SK-N-SH (cell line): ENCODE measurements around the gene ANXA7. TPM values are rescaled to one million over a fixed set of nuclear protein-coding genes. Genes with fewer than 3 reads are reported as not detected.

Experiments used
- CTCF ChIA-PET: fragments of 300-600, 350-600 bp; formaldehyde crosslinking; extraction: SDS; loops from one replicate; lab custom pipeline; 2021; lab: Yijun Ruan, JAX
- POLR2A ChIA-PET: fragments of 350-600 bp; sonication (Branson Sonifier 250); formaldehyde crosslinking; extraction: SDS; loops from one replicate; lab custom pipeline; 2020; ENCODE audit warnings: antibody characterized with exemption, inconsistent platforms; lab: Yijun Ruan, JAX
- DNase-seq: peaks from one replicate; pipeline ENCODE4 v3.0.0; 2012
- H2AFZ ChIP-seq: fragments of 200-600 bp; sonication (generic); 2 replicates; pipeline ENCODE4 v1.8.1; 2016; ENCODE audit warnings: antibody characterized with exemption, mild to moderate bottlenecking, low read depth
- H3F3A ChIP-seq: fragments of 200-600 bp; sonication (generic); replicated peaks from 2 replicates; pipeline ENCODE3; 2016; ENCODE audit warnings: antibody characterized with exemption, mild to moderate bottlenecking; ENCODE audit not compliant: insufficient read depth
- H3K27ac ChIP-seq, 2 experiments: fragments of 200-500 bp in 1 of 2; fragments of 200-600 bp in 1 of 2; sonication (Bioruptor generic) in 1 of 2; sonication (generic), shearing (Covaris generic) in 1 of 2; 2 replicates each; pipeline versions ENCODE4 v1.5.1 to v1.6.1; 2014 to 2016; ENCODE audit warnings: low read depth in 2 of 2, inconsistent platforms in 1 of 2, low read length in 1 of 2, mild to moderate bottlenecking in 1 of 2, mixed read lengths in 1 of 2
- H3K27me3 ChIP-seq: fragments of 200-600 bp; sonication (generic), shearing (Covaris generic); 2 replicates; pipeline ENCODE4 v1.6.1; 2016; ENCODE audit warnings: mixed run types; ENCODE audit not compliant: insufficient read depth
- H3K36me3 ChIP-seq, 2 experiments: fragments of 200-500 bp in 1 of 2; fragments of 200-600 bp in 1 of 2; sonication (Bioruptor generic) in 1 of 2; sonication (generic) in 1 of 2; replicated peaks in 1 of 2; 2 replicates each; pipeline versions ENCODE3 to v1.5.1; 2014 to 2016; ENCODE audit warnings: low read length in 1 of 2, mild to moderate bottlenecking in 1 of 2; ENCODE audit not compliant: insufficient read depth in 2 of 2, control insufficient read depth in 1 of 2
- H3K4me1 ChIP-seq, 2 experiments: fragments of 200-500 bp in 1 of 2; fragments of 200-600 bp in 1 of 2; sonication (Bioruptor generic) in 1 of 2; sonication (generic), shearing (Covaris generic) in 1 of 2; 2 replicates each; pipeline versions ENCODE4 v1.5.1 to v1.6.1; 2014 to 2016; ENCODE audit warnings: low read depth in 1 of 2, low read length in 1 of 2, mixed run types in 1 of 2; ENCODE audit not compliant: insufficient read depth in 2 of 2, control insufficient read depth in 1 of 2
- H3K4me2 ChIP-seq: fragments of 200-600 bp; sonication (generic), shearing (Covaris generic); 2 replicates; pipeline ENCODE4 v1.6.1; 2017; ENCODE audit warnings: mixed run types
- H3K4me3 ChIP-seq, 2 experiments: fragments of 200-500 bp in 1 of 2; fragments of 200-600 bp in 1 of 2; sonication (Bioruptor generic) in 1 of 2; sonication (generic), shearing (Covaris generic) in 1 of 2; 2 replicates each; pipeline versions ENCODE4 v1.5.1 to v1.8.1; 2014 to 2016; ENCODE audit warnings: low read depth in 2 of 2, inconsistent platforms in 1 of 2, low read length in 1 of 2, mild to moderate bottlenecking in 1 of 2, mixed read lengths in 1 of 2, moderate library complexity in 1 of 2
- H3K79me2 ChIP-seq: fragments of 200-600 bp; sonication (generic); 2 replicates; pipeline ENCODE4 v1.8.1; 2017; ENCODE audit warnings: mild to moderate bottlenecking; ENCODE audit not compliant: insufficient read depth
- H3K9ac ChIP-seq: fragments of 200-600 bp; sonication (generic); 2 replicates; pipeline ENCODE4 v1.6.1; 2017; ENCODE audit warnings: mixed run types
- H3K9me2 ChIP-seq: fragments of 200-600 bp; sonication (generic); 2 replicates; pipeline ENCODE4 v1.6.1; 2017; ENCODE audit warnings: mixed run types
- H3K9me3 ChIP-seq: fragments of 200-600 bp; sonication (generic); 2 replicates; pipeline ENCODE4 v1.6.1; 2017; ENCODE audit warnings: mixed run types, mild to moderate bottlenecking, moderate library complexity
- H4K20me1 ChIP-seq: fragments of 200-600 bp; sonication (generic); 2 replicates; pipeline ENCODE4 v1.6.1; 2017; ENCODE audit warnings: mild to moderate bottlenecking, mixed run types; ENCODE audit not compliant: insufficient read depth
- EP300 ChIP-seq, 2 experiments: IDR thresholded peaks; 2 replicates each; pipeline versions ENCODE4 v1.4.0 to v1.6.1; 2012; ENCODE audit warnings: borderline replicate concordance in 1 of 2, low read depth in 1 of 2, low read length in 1 of 2
- FOSL2 ChIP-seq: IDR thresholded peaks from 2 replicates; pipeline ENCODE4 v1.4.0; 2012; ENCODE audit warnings: low read depth, mild to moderate bottlenecking, moderate library complexity, borderline replicate concordance
- JUND ChIP-seq: IDR thresholded peaks from 2 replicates; pipeline ENCODE4 v1.4.0; 2012
- MEF2A ChIP-seq: IDR thresholded peaks from 2 replicates; pipeline ENCODE4 v1.4.0; 2012; ENCODE audit warnings: low read depth, borderline replicate concordance
- MXI1 ChIP-seq: IDR thresholded peaks from 2 replicates; pipeline ENCODE4 v1.6.1; 2012; ENCODE audit warnings: mild to moderate bottlenecking, low read depth, low read length, improper control_type of control experiment
- NFIC ChIP-seq: IDR thresholded peaks from 2 replicates; pipeline ENCODE4 v1.4.0; 2012; ENCODE audit warnings: borderline replicate concordance
- NRF1 ChIP-seq: IDR thresholded peaks from 2 replicates; pipeline ENCODE4 v1.6.1; 2012; ENCODE audit warnings: low read depth, mild to moderate bottlenecking, low read length
- RCOR1 ChIP-seq: fragments of 150-350 bp; IDR thresholded peaks from 2 replicates; pipeline ENCODE4 v1.6.1; 2017; ENCODE audit warnings: antibody characterized with exemption, low read length
- RXRA ChIP-seq: IDR thresholded peaks from 2 replicates; pipeline ENCODE4 v1.4.0; 2012; ENCODE audit warnings: low read depth, mild to moderate bottlenecking, borderline replicate concordance
- SMC3 ChIP-seq: IDR thresholded peaks from 2 replicates; pipeline ENCODE4 v1.6.1; 2012; ENCODE audit warnings: low read depth, low read length, improper control_type of control experiment
- WGBS: methylation state at CpG from one replicate; pipeline ENCODE4 v1.1.6; 2017; ENCODE audit warnings: low lambda C conversion rate; 5-methylcytosine and 5-hydroxymethylcytosine counted together
- polyA plus RNA-seq, 3 experiments: library from polyadenylated mRNA; depleted of rRNA; stranded (reverse); fragments of >200 nt; gene quantifications; 2 replicates each; pipeline ENCODE4 v1.2.3, GENCODE V29; 2012
- TF ChIP-seq, protein P1 (sequence below): fragments of 200-600 bp; sonication (generic); IDR thresholded peaks from 2 replicates; pipeline ENCODE4 v1.6.1; 2017; ENCODE audit warnings: antibody characterized with exemption, mild to moderate bottlenecking, moderate library complexity
- TF ChIP-seq, protein P2 (sequence below): IDR thresholded peaks from 2 replicates; pipeline ENCODE4 v1.6.1; 2012; ENCODE audit warnings: mild to moderate bottlenecking, low read depth, low read length, moderate library complexity
- TF ChIP-seq, protein P3 (sequence below): fragments of 150-350 bp; IDR thresholded peaks from 2 replicates; pipeline ENCODE4 v1.6.1; 2016; ENCODE audit warnings: mild to moderate bottlenecking, low read depth, low read length
- TF ChIP-seq, protein P4 (sequence below): fragments of 150-350 bp; IDR thresholded peaks from 2 replicates; pipeline ENCODE4 v1.6.1; 2017; ENCODE audit warnings: antibody characterized with exemption, low read length, low read depth, borderline replicate concordance

Gene ANXA7
- polyA plus RNA-seq, 1 of the 3 experiments (the other 2 are of a cell fraction): 65.7 TPM

DNA sequence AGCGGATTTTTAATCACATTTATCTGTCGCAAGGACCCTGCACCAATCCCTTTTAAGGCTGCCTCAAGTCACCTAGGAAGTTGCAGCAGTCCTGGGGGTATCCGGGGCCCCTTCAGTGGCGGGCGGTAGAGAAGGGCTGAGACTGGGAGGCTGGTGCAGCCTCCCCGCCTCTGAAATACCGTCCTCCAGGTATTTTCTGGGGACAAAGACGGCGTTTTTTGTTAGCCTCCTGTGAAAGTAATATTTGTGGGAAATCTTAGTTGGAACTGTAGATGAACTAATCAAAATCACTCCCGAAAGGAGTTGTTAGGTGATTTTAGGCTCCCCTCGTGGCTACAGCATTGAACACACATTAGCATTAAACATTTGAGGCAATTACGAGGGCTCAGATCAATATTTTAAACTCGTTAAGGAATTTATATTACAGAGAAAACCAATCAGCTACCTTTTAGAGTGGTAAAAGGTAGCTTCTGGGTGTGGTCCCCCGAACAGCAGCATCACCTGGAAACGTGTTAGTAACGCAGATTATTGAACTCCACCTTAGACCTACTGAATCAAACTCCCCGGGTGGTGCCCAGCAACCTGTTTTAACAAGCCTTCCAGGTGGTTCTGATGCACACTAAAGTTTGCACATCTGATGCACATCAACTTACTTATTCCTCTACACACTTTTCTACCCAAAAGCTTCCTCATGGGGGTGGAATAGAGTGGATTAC lies 530 bp upstream of the ANXA7 start:
- CTCF ChIA-PET: interaction anchor here (0.5 to 2.0 kb wide), 5 partner anchors 17 to 178 kb away, joined by 3 to 8 read pairs (median 3); no protein-coding TSS in a partner anchor
- no peak for DNase-seq
- peaks cover 9% of the 10 kb centered on the region for H4K20me1 ChIP-seq
- peak overlapping the region; percentile 87 for H3K4me2 ChIP-seq
- H3F3A ChIP-seq: peaks cover 11% of the 10 kb centered on the region
- peaks cover 44% of the 10 kb centered on the region for H3K79me2 ChIP-seq
- WGBS: 5% methylated on average over 17 of the region's 17 CpGs
- peak overlapping the region; percentile 74 to 83 for H3K4me3 ChIP-seq
- H3K27me3 ChIP-seq: no peaks in the 10 kb centered on the region
- H3K9me2 ChIP-seq: no peaks in the 10 kb centered on the region
- TF ChIP-seq, protein P1, sequence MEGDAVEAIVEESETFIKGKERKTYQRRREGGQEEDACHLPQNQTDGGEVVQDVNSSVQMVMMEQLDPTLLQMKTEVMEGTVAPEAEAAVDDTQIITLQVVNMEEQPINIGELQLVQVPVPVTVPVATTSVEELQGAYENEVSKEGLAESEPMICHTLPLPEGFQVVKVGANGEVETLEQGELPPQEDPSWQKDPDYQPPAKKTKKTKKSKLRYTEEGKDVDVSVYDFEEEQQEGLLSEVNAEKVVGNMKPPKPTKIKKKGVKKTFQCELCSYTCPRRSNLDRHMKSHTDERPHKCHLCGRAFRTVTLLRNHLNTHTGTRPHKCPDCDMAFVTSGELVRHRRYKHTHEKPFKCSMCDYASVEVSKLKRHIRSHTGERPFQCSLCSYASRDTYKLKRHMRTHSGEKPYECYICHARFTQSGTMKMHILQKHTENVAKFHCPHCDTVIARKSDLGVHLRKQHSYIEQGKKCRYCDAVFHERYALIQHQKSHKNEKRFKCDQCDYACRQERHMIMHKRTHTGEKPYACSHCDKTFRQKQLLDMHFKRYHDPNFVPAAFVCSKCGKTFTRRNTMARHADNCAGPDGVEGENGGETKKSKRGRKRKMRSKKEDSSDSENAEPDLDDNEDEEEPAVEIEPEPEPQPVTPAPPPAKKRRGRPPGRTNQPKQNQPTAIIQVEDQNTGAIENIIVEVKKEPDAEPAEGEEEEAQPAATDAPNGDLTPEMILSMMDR: peak; percentile 20; the same call in 1 of the 2 replicates
- no peak for TF ChIP-seq RXRA
- peaks cover 0 to 12% of the 10 kb centered on the region in 2 experiments for H3K36me3 ChIP-seq
- POLR2A ChIA-PET: no interaction called here
- peak overlapping the region; percentile 88 for H2AFZ ChIP-seq
- peak overlapping the region; percentile 95 for H3K9ac ChIP-seq
- H3K9me3 ChIP-seq: no peaks in the 10 kb centered on the region
- peaks cover 7 to 8% of the 10 kb centered on the region in 2 experiments; a peak in 1 of 4 replicates for H3K4me1 ChIP-seq
- H3K27ac ChIP-seq: peak overlapping the region in 1 of 2 experiments; percentile 43; a peak in 2 of 4 replicates

DNA sequence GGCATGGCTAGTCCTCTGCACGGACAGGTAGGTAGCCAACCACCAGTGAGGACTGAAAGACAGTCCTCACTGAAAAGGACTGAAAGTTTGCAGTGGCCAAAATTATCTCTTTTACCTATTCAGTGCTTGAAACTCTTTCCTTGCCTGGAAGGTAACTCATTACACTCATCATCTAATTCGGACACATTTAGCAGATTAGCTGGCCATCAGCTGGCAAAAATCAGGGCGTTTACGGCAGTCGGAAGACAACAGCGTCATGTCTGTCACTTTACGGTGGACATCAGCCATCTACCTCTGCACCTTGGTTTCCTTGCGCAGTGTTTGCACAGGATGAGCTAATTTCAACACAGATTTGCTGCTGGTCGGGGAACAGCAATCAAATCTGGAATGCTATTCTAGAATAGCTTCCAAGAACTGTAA lies 740 bp downstream of the ANXA7 start:
- H2AFZ ChIP-seq: peak overlapping the region; percentile 41
- peaks cover 7 to 8% of the 10 kb centered on the region in 2 experiments; a peak in 1 of 4 replicates for H3K4me1 ChIP-seq
- POLR2A ChIA-PET: interaction anchor here (1.3 kb wide), 1 partner anchor 161 kb away, joined by 5 read pairs; no protein-coding TSS in a partner anchor
- H3K79me2 ChIP-seq: peaks cover 57% of the 10 kb centered on the region
- peak overlapping the region; percentile 80 to 88 for H3K27ac ChIP-seq
- CTCF ChIA-PET: interaction anchor here (1.0 to 1.6 kb wide), 3 partner anchors 19 to 161 kb away, joined by 3 to 4 read pairs (median 3); no protein-coding TSS in a partner anchor
- H3K9ac ChIP-seq: peak overlapping the region; percentile 95
- peaks cover 0 to 13% of the 10 kb centered on the region in 2 experiments for H3K36me3 ChIP-seq
- peaks cover 22% of the 10 kb centered on the region for H4K20me1 ChIP-seq
- no peaks in the 10 kb centered on the region for H3K27me3 ChIP-seq
- H3K9me3 ChIP-seq: no peaks in the 10 kb centered on the region
- peak; percentile 48 for DNase-seq
- WGBS: 3% methylated on average over 9 of the region's 9 CpGs
- H3F3A ChIP-seq: peaks cover 8% of the 10 kb centered on the region
- peak overlapping the region; percentile 74 to 83 for H3K4me3 ChIP-seq
- peak overlapping the region; percentile 87 for H3K4me2 ChIP-seq
- no peaks in the 10 kb centered on the region for H3K9me2 ChIP-seq
- TF ChIP-seq, protein P2, sequence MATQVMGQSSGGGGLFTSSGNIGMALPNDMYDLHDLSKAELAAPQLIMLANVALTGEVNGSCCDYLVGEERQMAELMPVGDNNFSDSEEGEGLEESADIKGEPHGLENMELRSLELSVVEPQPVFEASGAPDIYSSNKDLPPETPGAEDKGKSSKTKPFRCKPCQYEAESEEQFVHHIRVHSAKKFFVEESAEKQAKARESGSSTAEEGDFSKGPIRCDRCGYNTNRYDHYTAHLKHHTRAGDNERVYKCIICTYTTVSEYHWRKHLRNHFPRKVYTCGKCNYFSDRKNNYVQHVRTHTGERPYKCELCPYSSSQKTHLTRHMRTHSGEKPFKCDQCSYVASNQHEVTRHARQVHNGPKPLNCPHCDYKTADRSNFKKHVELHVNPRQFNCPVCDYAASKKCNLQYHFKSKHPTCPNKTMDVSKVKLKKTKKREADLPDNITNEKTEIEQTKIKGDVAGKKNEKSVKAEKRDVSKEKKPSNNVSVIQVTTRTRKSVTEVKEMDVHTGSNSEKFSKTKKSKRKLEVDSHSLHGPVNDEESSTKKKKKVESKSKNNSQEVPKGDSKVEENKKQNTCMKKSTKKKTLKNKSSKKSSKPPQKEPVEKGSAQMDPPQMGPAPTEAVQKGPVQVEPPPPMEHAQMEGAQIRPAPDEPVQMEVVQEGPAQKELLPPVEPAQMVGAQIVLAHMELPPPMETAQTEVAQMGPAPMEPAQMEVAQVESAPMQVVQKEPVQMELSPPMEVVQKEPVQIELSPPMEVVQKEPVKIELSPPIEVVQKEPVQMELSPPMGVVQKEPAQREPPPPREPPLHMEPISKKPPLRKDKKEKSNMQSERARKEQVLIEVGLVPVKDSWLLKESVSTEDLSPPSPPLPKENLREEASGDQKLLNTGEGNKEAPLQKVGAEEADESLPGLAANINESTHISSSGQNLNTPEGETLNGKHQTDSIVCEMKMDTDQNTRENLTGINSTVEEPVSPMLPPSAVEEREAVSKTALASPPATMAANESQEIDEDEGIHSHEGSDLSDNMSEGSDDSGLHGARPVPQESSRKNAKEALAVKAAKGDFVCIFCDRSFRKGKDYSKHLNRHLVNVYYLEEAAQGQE: no peak
- TF ChIP-seq, protein P1: no peak
- TF ChIP-seq RXRA (no peak), NRF1 (no peak), FOSL2 (no peak), NFIC (no peak), MXI1 (no peak), RCOR1 (no peak), EP300 (IDR thresholded peaks at IDR 0.05; ENCODE audit: borderline replicate concordance in 1 of 2, low read depth in 1 of 2, low read length in 1 of 2) (no peak), JUND (no peak), SMC3 (no peak), MEF2A (no peak)
- TF ChIP-seq, protein P3, sequence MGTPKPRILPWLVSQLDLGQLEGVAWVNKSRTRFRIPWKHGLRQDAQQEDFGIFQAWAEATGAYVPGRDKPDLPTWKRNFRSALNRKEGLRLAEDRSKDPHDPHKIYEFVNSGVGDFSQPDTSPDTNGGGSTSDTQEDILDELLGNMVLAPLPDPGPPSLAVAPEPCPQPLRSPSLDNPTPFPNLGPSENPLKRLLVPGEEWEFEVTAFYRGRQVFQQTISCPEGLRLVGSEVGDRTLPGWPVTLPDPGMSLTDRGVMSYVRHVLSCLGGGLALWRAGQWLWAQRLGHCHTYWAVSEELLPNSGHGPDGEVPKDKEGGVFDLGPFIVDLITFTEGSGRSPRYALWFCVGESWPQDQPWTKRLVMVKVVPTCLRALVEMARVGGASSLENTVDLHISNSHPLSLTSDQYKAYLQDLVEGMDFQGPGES: no peak
- TF ChIP-seq, protein P4, sequence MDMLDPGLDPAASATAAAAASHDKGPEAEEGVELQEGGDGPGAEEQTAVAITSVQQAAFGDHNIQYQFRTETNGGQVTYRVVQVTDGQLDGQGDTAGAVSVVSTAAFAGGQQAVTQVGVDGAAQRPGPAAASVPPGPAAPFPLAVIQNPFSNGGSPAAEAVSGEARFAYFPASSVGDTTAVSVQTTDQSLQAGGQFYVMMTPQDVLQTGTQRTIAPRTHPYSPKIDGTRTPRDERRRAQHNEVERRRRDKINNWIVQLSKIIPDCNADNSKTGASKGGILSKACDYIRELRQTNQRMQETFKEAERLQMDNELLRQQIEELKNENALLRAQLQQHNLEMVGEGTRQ: no peak
